GM19023 (cell line): Measurements from ENCODE around the gene HMCN2.

ENCODE experiments used
- ATAC-seq: cut with Tn5 transposase; IDR thresholded peaks from one replicate; pipeline ENCODE4 v1.9.1; 2021; ENCODE audit warnings: mild to moderate bottlenecking, moderate library complexity; ENCODE audit not compliant: unreplicated experiment

HMCN2 gene

GRCh38 chr9:130444565-130445221, 179.1 kb downstream of the HMCN2 start, which contains the start of gene ASS1:
Gene ASS1 (plus strand): TSS chr9:130444961. CDS start chr9:130452229, 7,268 bp downstream.
- no peak for ATAC-seq

- no peak for ATAC-seq
Measured at GRCh38 chr9:130445268-130445983, 179.9 kb downstream of the HMCN2 start.

DNA sequence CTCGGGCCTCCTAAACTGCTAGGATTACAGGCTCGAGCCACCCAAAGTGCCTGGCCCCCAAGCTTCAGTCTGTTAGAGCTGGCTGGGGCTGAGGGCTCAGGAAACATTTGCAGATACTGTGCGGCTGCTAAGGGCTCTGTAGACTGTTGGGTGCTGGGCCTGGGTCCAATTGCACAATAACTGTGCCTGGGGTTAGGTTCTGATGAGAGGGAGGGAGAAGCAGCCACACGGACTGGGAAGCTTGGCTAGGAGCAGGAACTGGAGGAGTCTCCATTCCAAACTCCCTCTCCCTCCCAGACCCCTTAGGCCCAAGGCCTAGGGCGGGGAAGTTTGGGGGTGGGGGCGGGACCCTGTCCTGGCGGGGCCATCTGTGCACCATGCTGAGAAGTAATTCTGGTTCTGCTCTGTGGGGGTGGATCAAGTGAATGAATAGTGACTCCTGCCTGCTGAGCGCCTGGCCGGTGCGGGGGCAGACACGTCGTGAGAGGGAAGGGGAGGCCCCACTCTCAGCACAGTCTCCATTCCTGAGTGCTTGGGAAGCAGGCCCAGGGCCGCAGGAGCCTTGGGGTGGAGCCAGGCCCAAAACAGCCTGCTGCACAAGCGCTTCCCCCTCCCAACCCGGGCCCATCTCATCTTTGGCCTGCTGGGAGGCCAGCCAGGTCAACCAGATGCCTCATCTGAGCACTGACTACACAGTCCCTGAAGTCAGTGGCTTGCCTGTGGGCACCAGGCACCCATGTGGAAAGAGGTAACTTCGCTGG, 180.7 kb downstream of the HMCN2 start:
- no peak for ATAC-seq

DNA sequence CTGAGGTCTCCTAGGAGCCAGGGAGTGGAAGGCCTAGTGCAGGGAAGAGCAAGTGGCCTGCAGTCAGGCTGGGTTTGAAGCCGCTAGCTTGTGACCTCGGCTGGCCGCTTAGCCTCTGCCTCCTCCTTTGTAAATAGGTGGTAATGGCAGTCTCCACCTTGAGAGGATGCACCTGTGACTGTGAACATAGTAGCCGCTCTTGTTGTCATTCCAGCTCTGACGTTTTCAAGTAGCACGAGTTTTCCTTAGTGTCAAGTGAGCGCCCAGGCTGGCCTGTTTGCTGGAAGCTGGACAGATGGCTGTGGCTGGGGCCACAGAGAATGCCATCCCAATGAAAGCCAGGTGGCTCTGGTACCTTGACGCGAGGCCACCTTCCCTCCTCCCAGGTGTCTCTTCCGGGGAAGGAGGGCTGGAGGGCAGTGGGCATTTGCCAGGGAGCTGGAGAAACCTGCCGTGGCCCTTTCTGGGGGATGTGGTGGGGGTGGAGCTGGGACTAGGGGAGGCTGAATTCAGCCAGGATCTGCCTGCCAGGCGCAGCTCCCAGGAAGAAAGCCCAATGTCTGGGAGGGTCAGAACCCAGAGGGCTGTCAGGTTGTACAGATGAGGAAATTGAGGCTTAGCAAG, 181.7 kb downstream of the HMCN2 start:
- no peak for ATAC-seq

- ATAC-seq = no peak
Measured at GRCh38 chr9:130448035-130448624, 182.6 kb downstream of the HMCN2 start.

DNA sequence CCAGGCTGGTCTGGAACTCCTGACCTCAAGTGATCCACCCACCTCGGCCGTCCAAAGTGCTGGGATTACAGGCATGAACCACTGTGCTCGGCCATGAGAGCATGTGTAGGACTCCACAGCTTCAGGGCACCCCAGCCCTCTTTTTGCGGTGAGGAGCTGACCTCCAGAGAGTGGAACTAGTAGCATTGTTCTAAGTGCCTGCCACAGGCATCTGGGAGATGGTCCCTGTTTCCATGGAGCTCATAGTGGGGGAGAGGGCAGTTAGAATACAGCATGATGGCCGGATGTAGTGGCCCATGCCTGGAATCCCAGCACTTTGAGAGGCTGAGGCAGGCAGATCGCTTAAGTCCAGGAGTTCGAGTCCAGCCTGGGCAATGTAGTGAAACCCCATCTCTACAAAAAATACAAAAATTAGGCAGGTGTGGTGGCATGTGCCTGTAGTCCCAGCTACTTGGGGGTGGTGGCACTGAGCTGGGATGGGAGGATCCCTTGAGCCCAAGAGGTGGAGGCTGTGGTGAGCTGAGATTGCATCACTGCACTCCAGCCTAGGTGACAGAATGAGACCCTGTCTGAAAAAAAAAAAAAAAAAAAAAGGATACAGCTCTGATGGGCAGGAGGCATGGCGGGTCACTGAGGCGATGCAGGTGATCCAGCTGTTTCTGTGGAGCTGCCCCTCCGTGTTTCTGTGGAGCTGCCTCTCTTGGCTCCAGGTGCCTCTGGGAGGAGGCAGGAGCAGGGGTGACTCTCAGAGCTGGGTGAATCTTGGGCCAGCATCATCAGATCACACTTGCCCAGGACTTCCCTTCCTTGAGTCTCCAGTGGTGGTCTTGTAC, 183.4 kb downstream of the HMCN2 start:
- no peak for ATAC-seq

DNA sequence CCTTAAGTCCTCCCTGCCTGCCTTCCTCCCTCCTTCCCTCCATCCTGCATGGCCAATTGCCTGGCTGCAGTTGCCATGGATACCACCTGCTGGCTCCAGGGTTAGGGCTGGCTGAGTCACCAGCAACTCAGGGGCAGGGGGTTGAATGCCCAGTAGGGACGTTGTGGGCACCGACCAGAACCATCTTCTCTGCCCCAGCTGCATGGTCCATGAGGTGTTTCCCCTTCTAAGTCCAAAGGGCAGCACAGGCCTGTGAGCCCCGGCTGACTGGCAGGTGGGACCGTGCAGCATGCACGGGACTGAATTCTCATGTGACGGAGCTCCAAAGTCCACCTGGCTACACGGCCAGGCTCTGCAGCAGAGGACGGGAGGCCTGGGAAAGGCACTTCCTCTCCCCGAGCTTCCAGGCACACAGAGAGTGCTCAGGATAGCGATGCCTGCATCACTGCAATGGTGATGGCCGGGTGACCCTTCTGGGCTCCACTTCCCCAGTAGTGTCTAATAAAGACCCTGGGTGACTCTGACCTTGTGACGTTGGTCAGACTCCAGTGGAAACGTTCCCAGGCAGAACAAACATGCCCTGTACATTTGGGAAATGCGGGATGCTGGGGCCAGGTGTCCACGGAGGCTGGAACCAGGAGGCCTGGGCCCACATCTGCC, 184.9 kb downstream of the HMCN2 start:
- ATAC-seq = no peak

- no peak for ATAC-seq
Measured at GRCh38 chr9:130451004-130451390, 185.4 kb downstream of the HMCN2 start.

DNA sequence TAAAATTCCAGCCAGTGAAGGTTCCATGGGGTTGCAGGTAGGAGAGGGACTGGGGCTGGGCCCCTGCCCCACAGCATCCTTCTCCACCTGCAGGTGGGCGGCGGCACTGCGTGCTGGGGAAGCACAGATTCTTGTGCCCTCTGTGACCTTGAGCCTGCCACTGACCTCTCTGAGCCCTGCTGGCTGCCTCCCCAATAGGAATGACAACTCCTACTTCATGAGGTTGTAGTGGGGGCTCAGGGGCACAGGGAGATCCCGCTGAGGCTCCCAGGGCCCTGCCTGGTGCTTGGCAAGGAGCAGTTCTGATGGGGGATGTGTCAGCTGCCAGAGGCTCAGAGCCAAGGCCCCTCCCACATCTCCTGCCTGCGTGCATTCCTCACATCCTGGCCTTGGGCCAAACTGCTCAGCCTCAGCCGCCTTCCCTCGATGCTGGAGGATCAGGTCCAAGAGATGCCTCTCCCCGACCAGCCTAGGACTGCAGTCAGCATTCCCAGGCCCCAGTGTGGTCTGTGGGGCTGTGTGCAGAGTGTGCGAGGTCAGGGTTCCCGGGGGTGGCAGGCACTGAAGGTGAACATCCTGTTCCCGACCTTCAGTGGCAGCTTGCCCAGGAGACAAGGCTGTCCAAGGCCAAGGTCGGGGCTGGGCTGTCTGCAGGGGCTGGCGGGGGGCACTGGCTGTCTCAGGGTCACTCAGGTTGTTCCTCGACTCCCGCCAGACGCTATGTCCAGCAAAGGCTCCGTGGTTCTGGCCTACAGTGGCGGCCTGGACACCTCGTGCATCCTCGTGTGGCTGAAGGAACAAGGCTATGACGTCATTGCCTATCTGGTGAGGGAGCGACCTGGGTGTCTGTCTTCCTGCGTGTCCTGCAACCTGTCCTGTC, 186.2 kb downstream of the HMCN2 start:
- no peak for ATAC-seq

DNA sequence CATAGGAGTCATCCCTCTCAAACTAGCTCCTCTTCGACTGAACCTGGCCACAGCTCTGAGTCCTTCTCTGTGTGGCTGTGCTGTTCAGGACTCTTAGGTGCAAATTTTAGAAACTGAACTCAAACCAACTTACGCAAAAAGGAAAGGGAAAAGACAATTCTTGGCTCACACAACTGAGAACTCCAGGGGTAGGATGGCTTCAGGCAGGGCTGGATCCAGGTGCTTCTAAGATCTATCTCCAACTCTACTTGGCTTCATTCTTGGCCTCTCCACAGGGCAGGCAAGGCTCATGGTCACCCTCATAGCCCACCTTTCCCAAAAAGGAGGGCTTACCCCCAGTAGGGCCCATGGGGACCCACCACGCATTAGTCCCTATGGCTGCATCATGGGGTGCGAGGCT, 187.3 kb downstream of the HMCN2 start:
- ATAC-seq = no peak

GRCh38 chr9:130453487-130453886, 187.9 kb downstream of the HMCN2 start:
- no peak for ATAC-seq

DNA sequence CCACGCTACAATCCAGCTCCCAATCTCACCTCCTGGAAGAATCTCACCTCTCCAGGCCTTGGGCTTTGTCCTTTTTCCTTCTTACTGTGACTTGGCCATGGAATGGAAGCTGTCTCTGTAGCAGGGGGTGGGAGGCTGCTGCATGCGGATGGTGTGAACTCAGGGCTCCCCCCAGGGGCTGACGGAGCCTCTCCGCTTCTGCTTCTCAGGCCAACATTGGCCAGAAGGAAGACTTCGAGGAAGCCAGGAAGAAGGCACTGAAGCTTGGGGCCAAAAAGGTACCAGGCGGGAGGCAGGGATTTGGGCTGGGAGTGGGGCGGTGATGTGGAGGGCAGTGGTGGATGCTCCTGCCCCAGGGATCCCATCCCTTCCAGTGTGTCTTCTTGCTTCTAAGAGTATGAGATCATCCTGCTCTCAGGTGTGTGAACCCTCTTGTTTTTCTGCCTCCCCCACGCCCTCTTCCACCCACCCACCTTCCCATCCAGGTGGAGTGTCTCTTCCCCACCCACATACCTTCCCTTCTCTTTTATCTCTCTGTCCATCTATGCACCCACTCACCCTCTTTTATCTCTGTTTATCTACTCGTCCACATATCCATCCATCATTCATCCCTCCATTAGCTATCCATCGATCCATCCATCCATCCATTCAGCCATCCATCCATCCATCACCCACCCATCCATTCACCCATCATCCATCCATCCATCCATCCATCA, 188.7 kb downstream of the HMCN2 start:
- ATAC-seq = no peak

- no peak for ATAC-seq
Measured at GRCh38 chr9:130454812-130455325, 189.3 kb downstream of the HMCN2 start.

DNA sequence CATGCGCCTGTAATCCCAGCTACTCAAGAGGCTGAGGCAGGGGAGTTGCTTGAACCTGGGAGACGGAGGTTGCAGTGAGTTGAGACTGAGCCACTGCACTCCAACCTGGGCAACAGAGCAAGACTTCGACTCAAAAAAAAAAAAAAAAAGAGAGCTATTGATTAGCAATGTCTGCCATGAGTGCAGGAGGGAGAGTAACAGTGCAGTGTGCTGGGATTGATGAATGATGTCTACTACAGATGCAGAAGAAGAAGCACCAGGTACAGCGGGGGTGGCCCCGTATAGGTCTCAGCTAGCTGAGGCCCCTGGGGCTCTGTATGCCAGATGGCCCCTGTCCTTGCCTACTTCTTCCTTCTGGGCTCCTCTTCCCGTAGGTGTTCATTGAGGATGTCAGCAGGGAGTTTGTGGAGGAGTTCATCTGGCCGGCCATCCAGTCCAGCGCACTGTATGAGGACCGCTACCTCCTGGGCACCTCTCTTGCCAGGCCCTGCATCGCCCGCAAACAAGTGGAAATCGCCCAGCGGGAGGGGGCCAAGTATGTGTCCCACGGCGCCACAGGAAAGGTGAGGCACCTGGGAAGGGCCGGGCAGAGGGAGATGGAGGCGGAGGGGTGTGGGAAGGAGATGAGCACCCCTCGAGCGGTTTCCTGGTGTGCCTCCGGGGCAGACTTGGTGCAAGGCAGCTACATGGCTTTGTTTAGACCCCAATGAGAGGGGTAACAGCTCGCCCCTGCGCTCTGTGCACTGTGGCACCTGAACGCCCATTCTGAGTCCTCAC, 192.7 kb downstream of the HMCN2 start:
- ATAC-seq = no peak

DNA sequence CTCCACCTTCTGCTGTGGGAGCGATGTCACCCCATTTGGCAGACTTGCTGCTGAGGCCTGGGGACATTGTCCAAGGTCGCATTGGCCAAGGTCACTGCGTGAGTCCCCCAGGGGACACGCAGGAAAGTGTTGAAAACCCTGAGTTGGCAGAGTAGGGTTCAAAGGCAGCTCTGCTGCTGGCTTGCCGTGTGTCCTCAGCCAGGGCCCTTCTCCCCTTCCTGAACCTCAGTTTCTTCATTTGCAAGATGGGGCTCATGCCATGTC, 193.2 kb downstream of the HMCN2 start:
- no peak for ATAC-seq

GRCh38 chr9:130459151-130459550, 193.6 kb downstream of the HMCN2 start:
- no peak for ATAC-seq

- ATAC-seq = no peak
Measured at GRCh38 chr9:130459941-130460669, 194.5 kb downstream of the HMCN2 start.
